ENCODE results near the gene LMAN2. TPM values are rescaled to one million over a fixed set of nuclear protein-coding genes. Genes with fewer than 3 reads are reported as not detected.
A peak's percentile ranks its signal among the peaks of the same experiment; 100 is the strongest.

Gene LMAN2
- total RNA-seq, 6 experiments from 2014 or later: 103 to 297 (median 160) TPM

DNA sequence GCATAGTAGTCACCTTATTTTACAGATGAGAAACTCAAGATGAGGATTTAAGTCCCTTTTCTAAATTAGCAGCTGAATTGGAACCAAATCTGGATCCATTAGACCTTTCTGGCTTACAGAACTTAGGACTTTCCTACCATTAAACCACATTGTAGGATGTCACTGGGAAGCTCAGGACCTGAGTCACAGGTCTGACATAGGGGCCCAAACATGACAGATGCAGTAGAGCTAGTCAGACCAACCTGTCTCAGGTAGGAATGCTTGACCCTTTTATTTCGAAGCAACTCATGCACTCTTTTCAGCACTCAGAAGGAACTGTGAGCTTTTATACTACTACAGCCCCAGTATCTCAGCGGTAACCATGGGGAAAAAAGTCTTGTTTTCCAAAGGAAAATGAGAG, 50.5 kb downstream of the LMAN2 start:
- H3K36me3 ChIP-seq: peaks cover 0 to 13% (median 0%) of the 10 kb centered on the region in 4 donors
- no peaks in the 10 kb centered on the region for H3K27me3 ChIP-seq
- H3K4me3 ChIP-seq: no peak overlapping the region
- ATAC-seq: no peak
- no peak for DNase-seq
- TF ChIP-seq CTCF (IDR thresholded peaks at IDR 0.05) (no peak), POLR2A (IDR thresholded peaks at IDR 0.05) (no peak)
- no peaks in the 10 kb centered on the region for H3K9me3 ChIP-seq
- peaks cover 0 to 37% (median 15%) of the 10 kb centered on the region in 4 donors for H3K4me1 ChIP-seq
- intact Hi-C loops (cut with DNase I): no loop called here
- peak overlapping the region; percentile 76 to 98 (median 84) for H3K27ac ChIP-seq
- 100% methylated on average over 2 of the region's 2 CpGs for WGBS (ENCODE audit: insufficient coverage, low coverage, low lambda C conversion rate, missing lambda C conversion rate)

- intact Hi-C loops (cut with DNase I): no loop called here
- no CpG with 5 or more reads among the region's 4 CpGs for WGBS (ENCODE audit: insufficient coverage, low coverage, low lambda C conversion rate, missing lambda C conversion rate)
- Histone ChIP-seq H3K36me3 (peaks cover 0 to 13% (median 2%) of the 10 kb centered on the region in 4 donors), H3K27me3 (no peaks in the 10 kb centered on the region), H3K4me3 (no peak overlapping the region), H3K27ac (peak overlapping the region in 2 of 3 donors; percentile 84 to 98), H3K4me1 (peaks cover 0 to 35% (median 14%) of the 10 kb centered on the region in 4 donors), H3K9me3 (no peaks in the 10 kb centered on the region)
- peak in 2 of 3 donors; percentile 63 to 66 for DNase-seq
- ATAC-seq: peak; percentile 22 to 59 (median 34)
- TF ChIP-seq POLR2A (IDR thresholded peaks at IDR 0.05) (no peak), CTCF (IDR thresholded peaks at IDR 0.05) (no peak)
These were observed 51.1 kb downstream of the LMAN2 start for GRCh38 chr5:177300236-177300880.

DNA sequence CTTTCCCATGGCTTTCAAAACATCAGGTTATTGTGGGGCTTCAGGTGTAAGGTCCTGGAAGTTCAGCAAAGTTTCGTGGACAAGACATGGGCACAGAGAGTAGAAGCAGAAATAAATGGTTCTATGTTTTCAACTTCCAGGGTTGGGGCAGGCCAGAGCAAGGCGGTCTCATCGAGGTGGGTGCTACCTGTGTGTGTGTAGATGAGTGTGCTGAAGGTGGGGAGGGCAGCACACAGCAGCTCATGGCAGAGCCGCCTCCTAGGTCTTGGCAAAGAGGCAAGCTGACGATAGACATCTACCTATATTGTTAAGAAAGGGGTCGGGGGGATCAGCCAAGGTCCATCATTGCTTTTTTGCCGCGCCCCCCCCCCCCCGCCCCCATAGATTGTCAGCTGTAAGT, 51.8 kb downstream of the LMAN2 start:
- peak overlapping the region; percentile 16 to 98 (median 84) for H3K27ac ChIP-seq
- H3K4me1 ChIP-seq: peaks cover 0 to 28% (median 11%) of the 10 kb centered on the region in 4 donors
- no peaks in the 10 kb centered on the region for H3K9me3 ChIP-seq
- H3K4me3 ChIP-seq: no peak overlapping the region
- ATAC-seq (no peak), DNase-seq (no peak)
- TF ChIP-seq POLR2A (IDR thresholded peaks at IDR 0.05) (no peak), CTCF (IDR thresholded peaks at IDR 0.05) (no peak)
- H3K36me3 ChIP-seq: peaks cover 0 to 15% (median 5%) of the 10 kb centered on the region in 4 donors
- intact Hi-C loops (cut with DNase I): no loop called here
- no peaks in the 10 kb centered on the region for H3K27me3 ChIP-seq
- 82% methylated on average over 5 of the region's 9 CpGs for WGBS (ENCODE audit: insufficient coverage, low coverage, low lambda C conversion rate, missing lambda C conversion rate)

- H3K4me3 ChIP-seq: no peak overlapping the region
- WGBS (ENCODE audit: insufficient coverage, low coverage, low lambda C conversion rate, missing lambda C conversion rate): 95% methylated on average over 2 of the region's 2 CpGs
- peaks cover 0 to 31% (median 13%) of the 10 kb centered on the region in 4 donors for H3K36me3 ChIP-seq
- H3K4me1 ChIP-seq: peaks cover 0 to 23% (median 8%) of the 10 kb centered on the region in 4 donors
- H3K27ac ChIP-seq: no peak overlapping the region
- intact Hi-C loops (cut with DNase I): no loop called here
- no peak for TF ChIP-seq CTCF (IDR thresholded peaks at IDR 0.05)
- TF ChIP-seq POLR2A (IDR thresholded peaks at IDR 0.05): no peak
- H3K9me3 ChIP-seq: no peaks in the 10 kb centered on the region
- DNase-seq: no peak
- no peak for ATAC-seq
- no peaks in the 10 kb centered on the region for H3K27me3 ChIP-seq
These were observed 53.5 kb downstream of the LMAN2 start for GRCh38 chr5:177297922-177298321.

Data from right lobe of liver (tissue), 6 donors.